ENCODE results near the gene LACTB. TPM values are rescaled to one million over a fixed set of nuclear protein-coding genes. Genes with fewer than 3 reads are reported as not detected.
"Not testable (repeated sequence)": the region's sequence is repeated elsewhere in the genome, so short reads cannot be mapped to it uniquely, and the experiment has no call there.

LACTB gene
- total RNA-seq, 2 donors from 2014 or later: 21.6 to 23.2 TPM

GRCh38 chr15:63086271-63086670, 35.4 kb upstream of the LACTB start:
- DNase-seq (ENCODE audit: low spot score in 2 of 2) (no peak), ATAC-seq (no peak)
- Mint-ChIP-seq H3K36me3 (no peaks in the 10 kb centered on the region), H3K27ac (no peak overlapping the region), H3K9me3 (no peaks in the 10 kb centered on the region)

- H3K9me3 Mint-ChIP-seq: no peaks in the 10 kb centered on the region
- DNase-seq (ENCODE audit: low spot score in 2 of 2) (no peak), ATAC-seq (no peak)
- no peak overlapping the region for H3K27ac Mint-ChIP-seq
- H3K36me3 Mint-ChIP-seq: no peaks in the 10 kb centered on the region
These were observed 34.7 kb upstream of the LACTB start for GRCh38 chr15:63086947-63087346.

- Mint-ChIP-seq H3K36me3 (no peaks in the 10 kb centered on the region), H3K27ac (no peak overlapping the region), H3K9me3 (no peaks in the 10 kb centered on the region)
- no peak for ATAC-seq
- DNase-seq (ENCODE audit: low spot score in 2 of 2): no peak
These were observed 33.0 kb upstream of the LACTB start for GRCh38 chr15:63088533-63089245.

GRCh38 chr15:63089260-63090043, 32.2 kb upstream of the LACTB start:
- Mint-ChIP-seq H3K9me3 (no peaks in the 10 kb centered on the region), H3K27ac (no peak overlapping the region), H3K36me3 (no peaks in the 10 kb centered on the region)
- DNase-seq (ENCODE audit: low spot score in 2 of 2): no peak
- ATAC-seq: no peak

- Mint-ChIP-seq H3K9me3 (no peaks in the 10 kb centered on the region), H3K27ac (no peak overlapping the region), H3K36me3 (no peaks in the 10 kb centered on the region)
- DNase-seq (ENCODE audit: low spot score in 2 of 2) (no peak), ATAC-seq (no peak)
These were observed 31.2 kb upstream of the LACTB start for GRCh38 chr15:63090472-63090871.

- no peak for ATAC-seq
- no peaks in the 10 kb centered on the region for H3K36me3 Mint-ChIP-seq
- H3K9me3 Mint-ChIP-seq: no peaks in the 10 kb centered on the region
- no peak overlapping the region for H3K27ac Mint-ChIP-seq
- no peak for DNase-seq (ENCODE audit: low spot score in 2 of 2)
These were observed 30.8 kb upstream of the LACTB start for GRCh38 chr15:63090887-63091286.

- Mint-ChIP-seq H3K9me3 (no peaks in the 10 kb centered on the region), H3K36me3 (no peaks in the 10 kb centered on the region), H3K27ac (no peak overlapping the region)
- DNase-seq (ENCODE audit: low spot score in 2 of 2) (no peak), ATAC-seq (no peak)
These were observed 29.8 kb upstream of the LACTB start for GRCh38 chr15:63091679-63092446.

GRCh38 chr15:63093486-63094205, 28.0 kb upstream of the LACTB start:
- Mint-ChIP-seq H3K9me3 (no peaks in the 10 kb centered on the region), H3K27ac (no peak overlapping the region), H3K36me3 (no peaks in the 10 kb centered on the region)
- DNase-seq (ENCODE audit: low spot score in 2 of 2) (peak; percentile 71 to 74), ATAC-seq (peak; percentile 96)

GRCh38 chr15:63094495-63094931, 27.1 kb upstream of the LACTB start:
- ATAC-seq: no peak
- no peak for DNase-seq (ENCODE audit: low spot score in 2 of 2)
- Mint-ChIP-seq H3K36me3 (no peaks in the 10 kb centered on the region), H3K9me3 (no peaks in the 10 kb centered on the region), H3K27ac (no peak overlapping the region)

- DNase-seq (ENCODE audit: low spot score in 2 of 2) (no peak), ATAC-seq (no peak)
- Mint-ChIP-seq H3K36me3 (no peaks in the 10 kb centered on the region), H3K27ac (no peak overlapping the region), H3K9me3 (no peaks in the 10 kb centered on the region)
These were observed 25.5 kb upstream of the LACTB start for GRCh38 chr15:63096178-63096577.

- not testable (repeated sequence) for DNase-seq (ENCODE audit: low spot score in 2 of 2); H3K27ac Mint-ChIP-seq; H3K36me3 Mint-ChIP-seq; ATAC-seq; H3K9me3 Mint-ChIP-seq
These were observed 22.8 kb upstream of the LACTB start for GRCh38 chr15:63098901-63099300.

GRCh38 chr15:63099581-63099980, 22.1 kb upstream of the LACTB start:
- ATAC-seq; DNase-seq (ENCODE audit: low spot score in 2 of 2); H3K36me3 Mint-ChIP-seq; H3K27ac Mint-ChIP-seq; H3K9me3 Mint-ChIP-seq: not testable (repeated sequence)

- peaks cover 0 to 4% of the 10 kb centered on the region in 2 donors for H3K9me3 Mint-ChIP-seq
- DNase-seq (ENCODE audit: low spot score in 2 of 2) (no peak), ATAC-seq (no peak)
- H3K27ac Mint-ChIP-seq: no peak overlapping the region
- no peaks in the 10 kb centered on the region for H3K36me3 Mint-ChIP-seq
These were observed 18.2 kb upstream of the LACTB start for GRCh38 chr15:63103416-63103815.

- Mint-ChIP-seq H3K36me3 (no peaks in the 10 kb centered on the region), H3K27ac (no peak overlapping the region), H3K9me3 (peaks cover 0 to 4% of the 10 kb centered on the region in 2 donors)
- no peak for ATAC-seq
- DNase-seq (ENCODE audit: low spot score in 2 of 2): no peak
These were observed 16.9 kb upstream of the LACTB start for GRCh38 chr15:63104727-63105126.

- H3K9me3 Mint-ChIP-seq; H3K36me3 Mint-ChIP-seq; H3K27ac Mint-ChIP-seq; ATAC-seq; DNase-seq (ENCODE audit: low spot score in 2 of 2): not testable (repeated sequence)
These were observed 16.3 kb upstream of the LACTB start for GRCh38 chr15:63105354-63105753.

GRCh38 chr15:63107895-63108546, 13.6 kb upstream of the LACTB start:
- DNase-seq (ENCODE audit: low spot score in 2 of 2) (no peak), ATAC-seq (no peak)
- H3K36me3 Mint-ChIP-seq: no peaks in the 10 kb centered on the region
- H3K27ac Mint-ChIP-seq: no peak overlapping the region
- peaks cover 0 to 4% of the 10 kb centered on the region in 2 donors for H3K9me3 Mint-ChIP-seq

All from activated naive CD4-positive, alpha-beta T cell treated with anti-CD3 and anti-CD28 coated beads, Interleukin-2, amount 50 U/mL, for 72 hours (primary cell).